HepG2 (cell line): ENCODE results near the gene KCTD13. TPM values are rescaled to one million over a fixed set of nuclear protein-coding genes. Genes with fewer than 3 reads are reported as not detected.

Experiments
- ARID2 ChIP-seq: sonication (generic); formaldehyde crosslinking; IDR thresholded peaks from 2 replicates; pipeline ENCODE4 v1.8.1; 2022; ENCODE audit warnings: mild to moderate bottlenecking, missing genetic modification reagents, borderline replicate concordance
- CC2D1A ChIP-seq: sonication (generic); formaldehyde crosslinking; IDR thresholded peaks from 2 replicates; pipeline ENCODE4 v1.8.1; 2023; ENCODE audit warnings: mild to moderate bottlenecking, missing genetic modification reagents
- DNMT1 ChIP-seq: sonication (generic); formaldehyde crosslinking; IDR thresholded peaks from 2 replicates; pipeline ENCODE4 v1.5.1; 2020; ENCODE audit warnings: mild to moderate bottlenecking, missing genetic modification reagents
- FOSL1 ChIP-seq: sonication (generic); formaldehyde crosslinking; IDR thresholded peaks from 2 replicates; pipeline ENCODE4 v1.9.0; 2021; ENCODE audit warnings: missing genetic modification reagents, borderline replicate concordance
- FOXK1 ChIP-seq: sonication (generic); formaldehyde crosslinking; IDR thresholded peaks from 2 replicates; pipeline ENCODE4 v1.4.0; 2020; ENCODE audit warnings: low read depth, missing genetic modification reagents, borderline replicate concordance
- HNF4G ChIP-seq, 2 experiments: sonication (generic) in 1 of 2; formaldehyde crosslinking in 1 of 2; IDR thresholded peaks; 2 replicates each; pipeline versions ENCODE4 v1.4.0 to v1.6.1; 2011 to 2020; ENCODE audit warnings: borderline replicate concordance in 2 of 2, low read depth in 2 of 2, mild to moderate bottlenecking in 2 of 2, low read length in 1 of 2, missing genetic modification reagents in 1 of 2, moderate library complexity in 1 of 2
- IKZF1 ChIP-seq: fragments of 450-650 bp; IDR thresholded peaks from 2 replicates; pipeline ENCODE4 v1.7.1; 2016
- IRF2 ChIP-seq: IDR thresholded peaks from 2 replicates; pipeline ENCODE4 v1.6.1; 2018; ENCODE audit warnings: missing genetic modification reagents, missing compliant biosample characterization
- KLF15 ChIP-seq: sonication (generic); formaldehyde crosslinking; IDR thresholded peaks from 2 replicates; pipeline ENCODE4 v1.8.1; 2023; ENCODE audit warnings: borderline replicate concordance, mild to moderate bottlenecking, inconsistent platforms, missing genetic modification reagents, mixed read lengths
- PHF20 ChIP-seq: sonication (generic); formaldehyde crosslinking; IDR thresholded peaks from 2 replicates; pipeline ENCODE4 v1.5.0; 2020; ENCODE audit warnings: mild to moderate bottlenecking, missing genetic modification reagents
- POLR2G ChIP-seq: fragments of 200-400 bp; formaldehyde crosslinking; IDR thresholded peaks from 2 replicates; pipeline ENCODE4 v1.6.1; 2018; ENCODE audit warnings: mild to moderate bottlenecking, low read depth, low read length, moderate library complexity
- RFX3 ChIP-seq: IDR thresholded peaks from 2 replicates; pipeline ENCODE4 v1.6.1; 2016; ENCODE audit warnings: missing biosample characterization, missing genetic modification reagents
- SPEN ChIP-seq: sonication (generic); formaldehyde crosslinking; IDR thresholded peaks from 2 replicates; pipeline ENCODE4 v1.5.1; 2020; ENCODE audit warnings: low read depth, mild to moderate bottlenecking, missing genetic modification reagents
- SUZ12 ChIP-seq: fragments of 150-350 bp; IDR thresholded peaks from 2 replicates; pipeline ENCODE4 v1.6.1; 2014; ENCODE audit warnings: low read depth, low read length
- TAF1 ChIP-seq: sonication (generic); formaldehyde crosslinking; IDR thresholded peaks from 2 replicates; pipeline ENCODE4 v1.4.0; 2020; ENCODE audit warnings: missing genetic modification reagents
- ZBTB8A ChIP-seq: sonication (generic); formaldehyde crosslinking; IDR thresholded peaks from 2 replicates; pipeline ENCODE4 v1.4.0; 2020; ENCODE audit warnings: mild to moderate bottlenecking, low read depth, missing genetic modification reagents, borderline replicate concordance
- ZMYM3 ChIP-seq: sonication (generic); formaldehyde crosslinking; IDR thresholded peaks from 2 replicates; pipeline ENCODE4 v1.5.1; 2020; ENCODE audit warnings: mild to moderate bottlenecking, missing genetic modification reagents
- ZNF160 ChIP-seq: sonication (generic); formaldehyde crosslinking; IDR thresholded peaks from 2 replicates; pipeline ENCODE4 v1.8.0; 2022; ENCODE audit warnings: mild to moderate bottlenecking, inconsistent platforms, missing genetic modification reagents
- ZNF205 ChIP-seq: IDR thresholded peaks from 2 replicates; pipeline ENCODE4 v1.6.1; 2018; ENCODE audit warnings: missing biosample characterization, missing genetic modification reagents
- ZNF878 ChIP-seq: sonication (generic); formaldehyde crosslinking; IDR thresholded peaks from 2 replicates; pipeline ENCODE4 v1.8.1; 2023; ENCODE audit warnings: mild to moderate bottlenecking, missing genetic modification reagents, moderate library complexity
- ZSCAN21 ChIP-seq: sonication (generic); formaldehyde crosslinking; IDR thresholded peaks from 2 replicates; pipeline ENCODE4 v1.8.0; 2022; ENCODE audit warnings: mild to moderate bottlenecking, missing genetic modification reagents, moderate library complexity, borderline replicate concordance
- polyA plus RNA-seq, 8 experiments: library from polyadenylated mRNA; depleted of rRNA in 3 of 8; stranded (reverse) in 7 of 8; unstranded in 1 of 8; fragments of >200 nt; fragmentation: Illumina TruSeq in 4 of 8; extraction: Trizol in 4 of 8; gene quantifications; 2 replicates each; pipeline versions ENCODE4 v1.2.1 to v1.2.3, GENCODE V29; 2011 to 2016; ENCODE audit warnings: low read depth in 4 of 8, missing spikeins in 1 of 8, mixed read lengths in 1 of 8; ENCODE audit not compliant: insufficient read depth in 1 of 8
- total RNA-seq, 5 experiments: library from RNA; depleted of rRNA; stranded (reverse); fragments of >200 nt; fragmentation: Illumina TruSeq; extraction: Trizol; gene quantifications; 2 replicates each; pipeline ENCODE4 v1.2.3, GENCODE V29; 2016; ENCODE audit warnings: low read depth in 1 of 5
- TF ChIP-seq, protein P1 (sequence below): sonication (generic); formaldehyde crosslinking; IDR thresholded peaks from 2 replicates; pipeline ENCODE4 v1.5.1; 2020; ENCODE audit warnings: missing genetic modification reagents, mild to moderate bottlenecking, borderline replicate concordance
- TF ChIP-seq, protein P2 (sequence below): sonication (generic); formaldehyde crosslinking; IDR thresholded peaks from 2 replicates; pipeline ENCODE4 v1.5.0; 2020; ENCODE audit warnings: missing genetic modification reagents
- TF ChIP-seq, protein P3 (sequence below): sonication (generic); formaldehyde crosslinking; IDR thresholded peaks from 2 replicates; pipeline ENCODE4 v1.8.0; 2023; ENCODE audit warnings: mild to moderate bottlenecking, missing genetic modification reagents
- TF ChIP-seq, protein P4 (sequence below): IDR thresholded peaks from 2 replicates; pipeline ENCODE4 v1.6.1; 2018; ENCODE audit warnings: missing genetic modification reagents, mild to moderate bottlenecking, missing compliant biosample characterization

Gene KCTD13
- total and polyA plus RNA-seq, 2 of the 13 experiments (the other 11 are each of a cell fraction or from before 2014, with no cell fraction given), result 6.3 to 14.7 TPM

- peak; percentile 56; the same call in 1 of the 2 replicates for TF ChIP-seq SPEN (CRISPR knock-in tag)
- TF ChIP-seq TAF1 (CRISPR knock-in tag), result no peak
- TF ChIP-seq, protein P1, sequence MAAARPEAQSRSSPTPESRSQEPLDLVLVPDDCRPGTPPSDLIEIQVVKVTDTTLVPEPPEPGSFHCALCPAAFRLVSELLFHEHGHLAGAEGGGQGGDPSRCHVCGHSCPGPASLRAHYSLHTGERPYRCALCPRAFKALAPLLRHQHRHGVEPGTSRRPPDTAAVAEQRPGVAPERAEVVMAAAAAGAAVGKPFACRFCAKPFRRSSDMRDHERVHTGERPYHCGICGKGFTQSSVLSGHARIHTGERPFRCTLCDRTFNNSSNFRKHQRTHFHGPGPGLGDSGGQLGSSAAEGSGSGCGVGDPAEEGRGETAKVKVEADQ (CRISPR knock-in tag), result 0 out of 2 replicates have a peak, but pooled peaks have one; percentile 24
- no peak; the same call in 1 of the 2 replicates for TF ChIP-seq FOXK1 (CRISPR knock-in tag)
- TF ChIP-seq DNMT1 (CRISPR knock-in tag), result no peak
- 0 out of 2 replicates have a peak, but pooled peaks have one; percentile 23 for TF ChIP-seq RFX3
- TF ChIP-seq, protein P2, sequence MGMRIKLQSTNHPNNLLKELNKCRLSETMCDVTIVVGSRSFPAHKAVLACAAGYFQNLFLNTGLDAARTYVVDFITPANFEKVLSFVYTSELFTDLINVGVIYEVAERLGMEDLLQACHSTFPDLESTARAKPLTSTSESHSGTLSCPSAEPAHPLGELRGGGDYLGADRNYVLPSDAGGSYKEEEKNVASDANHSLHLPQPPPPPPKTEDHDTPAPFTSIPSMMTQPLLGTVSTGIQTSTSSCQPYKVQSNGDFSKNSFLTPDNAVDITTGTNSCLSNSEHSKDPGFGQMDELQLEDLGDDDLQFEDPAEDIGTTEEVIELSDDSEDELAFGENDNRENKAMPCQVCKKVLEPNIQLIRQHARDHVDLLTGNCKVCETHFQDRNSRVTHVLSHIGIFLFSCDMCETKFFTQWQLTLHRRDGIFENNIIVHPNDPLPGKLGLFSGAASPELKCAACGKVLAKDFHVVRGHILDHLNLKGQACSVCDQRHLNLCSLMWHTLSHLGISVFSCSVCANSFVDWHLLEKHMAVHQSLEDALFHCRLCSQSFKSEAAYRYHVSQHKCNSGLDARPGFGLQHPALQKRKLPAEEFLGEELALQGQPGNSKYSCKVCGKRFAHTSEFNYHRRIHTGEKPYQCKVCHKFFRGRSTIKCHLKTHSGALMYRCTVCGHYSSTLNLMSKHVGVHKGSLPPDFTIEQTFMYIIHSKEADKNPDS (CRISPR knock-in tag), result no peak
- TF ChIP-seq IRF2 (CRISPR knock-in tag), result no peak
- no peak for TF ChIP-seq POLR2G
- TF ChIP-seq KLF15 (CRISPR knock-in tag), result no peak
- TF ChIP-seq, protein P3, sequence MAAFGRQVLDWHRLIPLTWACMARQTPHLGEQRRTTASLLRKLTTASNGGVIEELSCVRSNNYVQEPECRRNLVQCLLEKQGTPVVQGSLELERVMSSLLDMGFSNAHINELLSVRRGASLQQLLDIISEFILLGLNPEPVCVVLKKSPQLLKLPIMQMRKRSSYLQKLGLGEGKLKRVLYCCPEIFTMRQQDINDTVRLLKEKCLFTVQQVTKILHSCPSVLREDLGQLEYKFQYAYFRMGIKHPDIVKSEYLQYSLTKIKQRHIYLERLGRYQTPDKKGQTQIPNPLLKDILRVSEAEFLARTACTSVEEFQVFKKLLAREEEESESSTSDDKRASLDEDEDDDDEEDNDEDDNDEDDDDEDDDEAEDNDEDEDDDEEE (CRISPR knock-in tag), result peak; percentile 17; the same call in 1 of the 2 replicates
- TF ChIP-seq IKZF1, result no peak
- TF ChIP-seq ZSCAN21 (CRISPR knock-in tag), result no peak
- no peak for TF ChIP-seq CC2D1A (CRISPR knock-in tag)
- no peak for TF ChIP-seq ARID2
- peak; percentile 69; the same call in 1 of the 2 replicates for TF ChIP-seq FOSL1 (CRISPR knock-in tag)
- TF ChIP-seq ZBTB8A, result no peak
- TF ChIP-seq PHF20 (CRISPR knock-in tag), result no peak
- no peak for TF ChIP-seq ZNF205 (CRISPR knock-in tag)
- TF ChIP-seq, protein P4, sequence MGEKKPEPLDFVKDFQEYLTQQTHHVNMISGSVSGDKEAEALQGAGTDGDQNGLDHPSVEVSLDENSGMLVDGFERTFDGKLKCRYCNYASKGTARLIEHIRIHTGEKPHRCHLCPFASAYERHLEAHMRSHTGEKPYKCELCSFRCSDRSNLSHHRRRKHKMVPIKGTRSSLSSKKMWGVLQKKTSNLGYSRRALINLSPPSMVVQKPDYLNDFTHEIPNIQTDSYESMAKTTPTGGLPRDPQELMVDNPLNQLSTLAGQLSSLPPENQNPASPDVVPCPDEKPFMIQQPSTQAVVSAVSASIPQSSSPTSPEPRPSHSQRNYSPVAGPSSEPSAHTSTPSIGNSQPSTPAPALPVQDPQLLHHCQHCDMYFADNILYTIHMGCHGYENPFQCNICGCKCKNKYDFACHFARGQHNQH (CRISPR knock-in tag), result peak; percentile 64; the same call in 1 of the 2 replicates
- TF ChIP-seq ZMYM3, result peak; percentile 85
- no peak for TF ChIP-seq SUZ12
- no peak for TF ChIP-seq ZNF160 (CRISPR knock-in tag)
- TF ChIP-seq ZNF878 (CRISPR knock-in tag), result no peak
- TF ChIP-seq HNF4G (IDR thresholded peaks at IDR 0.05; ENCODE audit: borderline replicate concordance, low read depth, low read length), result no peak
- TF ChIP-seq HNF4G (CRISPR knock-in tag; IDR thresholded peaks at IDR 0.05; ENCODE audit: borderline replicate concordance, low read depth), result no peak
Observed at GRCh38 chr16:29943846-29944799, 18.1 kb upstream of the KCTD13 start (continued).
